Transverse colon (tissue), 4 donors: ENCODE results near the gene AHNAK2.

Experiments used
- POLR2A ChIP-seq: fragments of 450-650 bp; IDR thresholded peaks from one replicate; pipeline ENCODE4 v1.6.1; 2016; ENCODE audit warnings: antibody characterized with exemption, mild to moderate bottlenecking, moderate library complexity
- POLR2AphosphoS5 ChIP-seq, 3 donors: sonication (generic); formaldehyde crosslinking; IDR thresholded peaks; one replicate each; pipeline ENCODE4 v1.6.1; 2016; ENCODE audit warnings: antibody characterized with exemption in 3 of 3
- TF ChIP-seq, protein P1 (sequence below), 5 experiments: fragments of 200-600 bp in 3 of 5; fragments of 450-650 bp in 2 of 5; sonication (generic) in 3 of 5; IDR thresholded peaks; 1 replicate in 2 of 5; 2 replicates in 3 of 5; pipeline ENCODE4 v1.5.1; 2016 to 2017; ENCODE audit warnings: antibody characterized with exemption in 5 of 5, inconsistent platforms in 3 of 5, mild to moderate bottlenecking in 2 of 5, moderate library complexity in 1 of 5

DNA sequence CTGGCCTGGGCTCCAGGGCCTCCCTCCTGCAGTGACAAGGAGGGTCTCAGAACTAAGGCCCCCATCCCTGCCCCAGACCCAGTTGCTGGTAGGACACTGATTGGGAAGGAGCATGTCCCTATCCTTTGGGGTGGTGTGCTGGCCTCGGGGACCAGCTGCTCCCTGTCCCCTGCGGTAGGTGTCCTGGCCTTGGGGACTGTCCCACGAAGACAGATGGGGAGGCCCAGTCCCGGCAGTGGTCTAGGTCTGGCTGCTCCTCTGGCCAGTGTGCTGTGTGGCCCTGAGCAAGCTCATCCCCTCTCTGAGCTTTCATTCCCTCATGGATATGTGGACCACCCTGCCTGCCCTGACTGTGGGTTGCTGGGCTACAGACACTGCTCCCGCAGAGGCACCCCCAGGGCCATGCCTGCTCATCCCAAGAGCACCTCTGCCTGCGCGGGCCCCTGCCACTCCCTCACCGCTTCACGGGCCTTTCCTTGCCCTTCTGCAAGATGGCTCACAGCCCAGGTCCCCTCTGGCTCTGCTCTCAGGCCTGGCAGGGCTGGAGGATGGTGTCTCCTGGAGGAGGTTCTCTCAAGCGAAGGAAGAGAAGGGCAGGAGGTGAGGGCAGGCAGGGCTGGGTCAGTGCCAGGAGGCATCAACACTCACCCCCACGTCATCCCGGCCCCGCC, 12.5 kb downstream of the AHNAK2 start:
- no peak for TF ChIP-seq POLR2A
- TF ChIP-seq, protein P1, sequence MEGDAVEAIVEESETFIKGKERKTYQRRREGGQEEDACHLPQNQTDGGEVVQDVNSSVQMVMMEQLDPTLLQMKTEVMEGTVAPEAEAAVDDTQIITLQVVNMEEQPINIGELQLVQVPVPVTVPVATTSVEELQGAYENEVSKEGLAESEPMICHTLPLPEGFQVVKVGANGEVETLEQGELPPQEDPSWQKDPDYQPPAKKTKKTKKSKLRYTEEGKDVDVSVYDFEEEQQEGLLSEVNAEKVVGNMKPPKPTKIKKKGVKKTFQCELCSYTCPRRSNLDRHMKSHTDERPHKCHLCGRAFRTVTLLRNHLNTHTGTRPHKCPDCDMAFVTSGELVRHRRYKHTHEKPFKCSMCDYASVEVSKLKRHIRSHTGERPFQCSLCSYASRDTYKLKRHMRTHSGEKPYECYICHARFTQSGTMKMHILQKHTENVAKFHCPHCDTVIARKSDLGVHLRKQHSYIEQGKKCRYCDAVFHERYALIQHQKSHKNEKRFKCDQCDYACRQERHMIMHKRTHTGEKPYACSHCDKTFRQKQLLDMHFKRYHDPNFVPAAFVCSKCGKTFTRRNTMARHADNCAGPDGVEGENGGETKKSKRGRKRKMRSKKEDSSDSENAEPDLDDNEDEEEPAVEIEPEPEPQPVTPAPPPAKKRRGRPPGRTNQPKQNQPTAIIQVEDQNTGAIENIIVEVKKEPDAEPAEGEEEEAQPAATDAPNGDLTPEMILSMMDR (IDR thresholded peaks at IDR 0.05): no peak
- no peak for TF ChIP-seq POLR2AphosphoS5 (IDR thresholded peaks at IDR 0.05)
